Measurements from ENCODE around the gene DENND2A.
"Not testable (repeated sequence)": the region's sequence is repeated elsewhere in the genome, so short reads cannot be mapped to it uniquely, and the experiment has no call there.

The DENND2A gene

DNA sequence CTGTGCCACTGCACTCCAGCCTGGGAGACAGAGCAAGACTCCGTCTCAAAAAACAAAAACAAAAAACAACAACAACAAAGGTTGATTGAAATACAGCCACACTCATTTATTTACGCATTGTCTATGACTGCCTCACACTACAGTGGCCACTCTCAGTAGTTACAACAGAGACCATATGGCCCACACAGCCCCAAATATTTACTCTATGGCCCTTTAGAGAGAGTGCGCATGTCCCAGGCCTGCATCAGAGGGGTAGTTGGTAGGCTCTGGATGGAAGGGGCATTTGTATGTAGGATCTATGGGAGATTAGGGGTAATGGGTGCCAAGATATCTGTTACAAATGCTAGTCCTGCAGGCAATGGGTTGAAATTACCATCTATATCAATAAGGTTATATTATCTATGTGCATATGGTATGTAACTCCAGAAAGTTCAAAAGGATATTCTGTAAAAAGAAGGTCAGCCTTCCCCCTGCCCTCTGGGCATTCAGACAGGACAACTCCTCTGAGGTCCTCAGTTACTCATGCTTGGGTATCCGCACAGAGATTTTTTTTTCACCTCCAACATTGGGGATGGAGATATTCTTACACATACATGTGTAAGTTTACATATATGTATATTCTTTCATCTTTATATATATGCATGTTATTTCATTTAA, 56.3 kb downstream of the DENND2A start:
- DNase-seq, result no peak

DNA sequence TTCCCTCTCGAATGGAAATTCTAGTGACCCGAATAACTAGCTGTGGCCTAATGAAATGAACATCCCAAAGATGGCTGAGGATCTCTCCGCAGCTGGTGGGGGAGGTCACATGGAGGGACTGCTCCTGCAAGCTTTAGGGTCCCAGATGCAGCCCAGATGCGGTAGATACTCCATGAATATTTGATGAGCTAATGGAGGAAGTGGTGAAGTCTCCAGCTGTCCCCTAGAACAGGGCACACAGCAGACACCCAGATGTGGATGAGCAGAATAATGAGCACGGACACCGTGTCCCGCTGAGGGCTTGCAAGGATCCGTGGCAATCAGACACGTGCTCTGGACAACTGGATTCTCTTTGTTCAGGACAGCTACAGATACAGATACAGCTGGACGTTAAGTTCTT, 59.2 kb downstream of the DENND2A start:
- DNase-seq, result no peak

GRCh38 chr7:140577651-140578050, 63.0 kb downstream of the DENND2A start:
- no peak for DNase-seq

GRCh38 chr7:140576589-140576988, 64.0 kb downstream of the DENND2A start:
- no peak for DNase-seq

DNA sequence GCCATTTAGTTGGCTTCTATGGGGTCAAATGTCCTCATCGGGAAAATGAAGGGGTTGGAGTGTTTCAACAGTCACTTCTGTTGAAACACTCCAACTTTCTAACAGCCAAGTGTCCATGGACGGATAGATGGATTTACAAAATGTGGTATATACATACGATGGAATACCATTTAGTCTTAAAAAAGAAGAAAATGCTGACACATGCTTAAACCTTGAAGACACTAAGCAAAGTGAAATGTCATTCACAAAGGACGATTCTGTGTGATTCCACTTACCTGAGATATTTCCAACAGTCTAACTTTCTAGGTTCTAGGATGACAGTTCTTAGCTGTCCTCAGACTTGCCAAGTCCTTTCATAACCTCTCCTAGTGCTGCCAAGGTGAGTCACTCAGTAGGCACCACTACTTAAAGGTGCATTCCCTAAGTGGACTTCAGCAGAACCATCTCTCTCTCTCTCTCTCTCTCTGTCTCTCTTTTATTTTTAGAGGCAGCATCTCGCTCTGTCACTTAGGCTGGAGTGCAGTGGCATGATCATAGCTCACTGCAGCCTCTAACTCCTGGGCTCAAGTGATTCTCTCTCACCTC, 69.0 kb downstream of the DENND2A start:
- no peak for DNase-seq

DNA sequence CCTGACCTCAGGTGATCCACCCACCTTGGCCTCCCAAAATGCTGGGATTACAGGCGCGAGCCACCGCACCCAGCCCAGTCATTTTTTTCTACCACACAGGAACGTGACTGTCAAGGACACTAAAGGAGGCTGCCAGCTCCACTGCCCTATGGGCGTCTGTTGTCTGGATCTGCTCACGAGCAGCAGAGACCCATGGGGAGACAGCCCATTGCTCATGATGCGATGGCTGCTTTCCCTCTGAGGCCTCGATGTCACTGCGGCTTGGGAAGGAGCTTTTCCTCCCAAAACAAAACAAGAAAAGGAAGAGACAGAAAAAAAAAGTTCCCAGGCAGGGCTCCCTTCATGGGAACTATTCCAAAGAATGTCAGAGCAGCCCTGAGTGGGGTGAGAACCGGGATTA, 70.5 kb downstream of the DENND2A start:
- DNase-seq, result no peak

- no peak for DNase-seq
These were observed 72.4 kb downstream of the DENND2A start for GRCh38 chr7:140568021-140568813.

DNA sequence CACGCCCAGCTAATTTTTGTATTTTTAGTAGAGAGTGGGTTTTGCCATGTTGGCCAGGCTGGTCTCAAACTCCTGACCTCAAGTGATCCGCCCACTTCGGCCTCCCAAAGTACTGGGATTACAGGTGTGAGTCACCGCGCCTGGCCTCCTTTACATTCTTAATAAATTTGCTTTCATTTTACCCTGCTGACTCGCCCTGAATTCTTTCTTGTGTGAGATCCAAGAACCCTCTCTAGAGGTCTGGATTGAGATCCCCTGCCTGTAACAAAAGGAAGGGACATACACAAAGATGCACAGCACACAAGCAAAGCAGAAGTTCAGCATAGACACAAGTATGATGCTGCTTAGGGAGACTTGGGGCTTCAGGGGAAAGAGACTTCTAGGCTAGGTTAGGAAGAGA, 74.4 kb downstream of the DENND2A start:
- DNase-seq, result not testable (repeated sequence)

DNA sequence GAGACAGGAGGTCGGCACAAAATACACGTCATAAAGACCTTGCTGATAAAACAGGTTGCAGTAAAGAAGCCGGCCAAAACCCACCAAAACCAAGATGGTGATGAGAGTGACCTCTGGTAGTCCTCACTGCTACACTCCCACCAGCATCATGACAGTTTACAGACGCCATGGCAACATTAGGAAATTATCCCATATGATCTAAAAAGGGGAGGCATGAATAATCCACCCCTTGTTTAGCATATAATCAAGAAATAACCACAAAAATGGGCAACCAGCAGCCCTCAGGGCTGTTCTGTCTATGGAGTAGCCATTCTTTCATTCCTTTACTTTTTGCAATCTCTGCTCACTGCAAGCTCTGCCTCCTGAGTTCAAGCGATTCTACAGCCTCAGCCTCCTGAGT, 74.9 kb downstream of the DENND2A start:
- DNase-seq, result not testable (repeated sequence)

DNA sequence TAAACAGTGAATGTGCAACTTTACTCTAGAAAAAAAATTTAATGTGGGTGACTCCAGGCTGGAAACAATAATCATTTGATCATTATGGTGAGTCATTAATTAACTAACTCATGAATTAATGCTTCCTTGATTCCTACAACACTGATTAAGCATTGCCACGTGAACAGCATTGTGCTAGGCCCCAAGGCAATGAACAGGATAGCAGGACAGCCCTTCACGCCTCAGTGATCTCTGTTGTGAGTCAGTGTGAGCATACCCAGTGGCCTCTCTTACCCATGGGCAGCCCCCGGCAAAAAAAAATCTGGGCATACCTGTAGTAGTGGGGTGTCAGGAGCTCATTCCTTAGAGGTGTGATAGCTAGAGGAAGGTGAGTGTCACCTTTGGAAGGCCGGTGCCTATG, 76.0 kb downstream of the DENND2A start:
- DNase-seq, result no peak

DNA sequence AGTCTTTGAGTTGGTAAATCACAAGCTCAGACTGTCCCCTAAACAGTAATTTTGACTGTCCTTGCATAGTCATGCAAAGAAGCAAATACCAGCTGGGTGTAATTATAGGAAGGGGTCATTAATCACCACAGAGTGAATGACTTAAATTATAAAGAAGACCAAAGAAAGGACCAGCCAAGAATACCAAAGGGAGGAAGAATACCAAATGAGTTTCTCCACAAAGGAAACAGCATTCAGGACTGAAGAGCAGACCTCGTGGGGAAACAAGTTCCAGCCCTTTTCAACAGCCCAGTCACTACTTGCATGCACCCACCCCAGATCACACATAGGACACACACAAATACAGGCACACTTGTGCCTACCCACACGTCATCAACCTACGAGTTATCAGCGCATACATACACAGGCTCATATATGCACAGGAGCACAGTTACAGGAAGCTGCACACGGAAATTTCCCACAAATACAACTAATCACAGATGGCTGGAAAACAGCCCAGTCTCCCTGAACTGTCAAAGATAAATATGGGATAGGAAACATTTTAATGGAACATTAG, 77.6 kb downstream of the DENND2A start:
- DNase-seq, result no peak

DNA sequence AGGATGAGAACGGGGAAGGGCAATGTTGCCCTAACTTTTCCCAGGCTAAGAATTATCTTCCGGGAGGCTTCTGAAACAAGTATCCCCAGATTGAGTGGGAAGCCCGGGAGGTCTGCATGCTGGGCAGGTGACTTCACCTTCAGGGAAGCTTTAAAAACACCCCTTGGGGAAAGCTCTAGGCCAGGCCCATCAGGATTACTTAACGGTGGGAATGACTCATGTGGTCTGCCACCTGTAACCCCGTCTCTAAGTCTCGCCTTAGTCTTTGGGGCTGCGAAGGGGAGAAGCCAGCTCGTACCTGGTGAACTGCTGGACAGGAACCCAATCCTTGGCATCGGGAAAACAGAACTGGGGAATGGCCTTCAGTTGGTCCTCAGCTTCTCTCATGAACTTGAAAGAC, 81.2 kb downstream of the DENND2A start:
- no peak for DNase-seq

DNA sequence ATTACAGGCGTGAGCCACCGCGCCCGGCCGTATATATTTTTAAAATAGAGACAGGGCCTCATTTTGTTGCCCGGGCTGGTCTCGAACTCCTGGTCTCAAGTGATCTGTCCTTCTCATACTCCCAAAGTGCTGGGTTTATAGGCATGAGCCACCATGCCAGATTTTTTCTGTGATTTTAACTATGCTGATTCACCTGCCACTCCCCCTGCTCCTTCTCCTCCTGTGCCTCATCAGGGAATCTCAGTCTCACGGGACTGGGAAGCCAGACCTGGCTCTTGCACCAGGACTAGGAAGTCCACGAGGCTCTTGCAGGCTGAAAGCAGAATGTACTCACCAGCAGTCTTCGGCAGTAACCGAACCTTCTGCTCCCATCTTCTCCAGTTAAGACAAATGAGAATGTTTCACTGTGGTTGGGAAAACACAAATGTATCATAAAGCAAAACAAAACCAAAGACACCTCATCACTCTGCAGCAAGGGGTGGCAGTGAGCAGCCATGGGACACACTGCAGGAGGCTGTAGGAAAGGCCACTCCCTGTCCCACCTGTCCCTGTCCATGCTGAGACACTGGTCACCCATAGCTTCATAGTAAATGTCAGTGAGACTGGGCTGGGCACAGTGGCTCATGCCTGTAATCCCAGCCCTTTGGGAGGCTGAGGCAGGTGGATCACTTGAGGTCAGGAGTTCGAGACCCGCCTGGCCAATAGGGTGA, 82.6 kb downstream of the DENND2A start:
- DNase-seq, result no peak

DNA sequence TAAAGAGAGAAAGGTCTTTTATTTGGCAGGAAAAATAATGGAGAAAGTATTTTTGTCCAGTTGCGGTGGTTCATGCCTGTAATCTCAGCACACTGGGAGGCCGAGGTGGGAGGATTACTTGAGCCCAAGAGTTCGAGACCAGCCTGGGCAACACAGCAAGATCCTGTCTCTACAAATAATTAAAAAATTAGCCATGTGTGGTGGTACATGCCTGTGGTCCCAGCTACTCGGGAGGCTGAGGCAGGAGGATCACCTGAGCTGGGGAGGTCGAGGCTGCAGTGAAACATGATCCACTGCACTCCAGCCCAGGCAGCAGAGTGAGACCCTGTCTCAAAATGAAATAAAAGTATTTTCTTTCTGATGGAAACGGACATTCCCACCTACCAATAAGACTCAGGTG, 83.5 kb downstream of the DENND2A start:
- no peak for DNase-seq

DNA sequence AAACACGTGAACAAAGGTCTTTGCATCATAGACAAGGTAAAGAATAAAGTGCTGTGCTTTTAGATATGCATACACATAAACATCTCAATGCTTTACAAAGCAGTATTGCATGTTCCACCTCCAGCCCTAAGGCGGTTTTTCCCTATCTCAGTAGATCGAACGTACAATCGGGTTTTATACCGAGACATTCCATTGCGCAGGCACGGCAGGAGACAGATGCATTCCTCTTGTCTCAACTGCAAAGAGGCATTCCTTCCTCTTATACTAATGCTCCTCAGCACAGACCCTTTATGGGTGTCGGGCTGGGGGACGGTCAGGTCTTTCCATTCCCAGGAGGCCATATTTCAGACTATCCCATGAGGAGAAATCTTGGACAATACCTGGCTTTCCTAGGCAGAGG, 87.4 kb downstream of the DENND2A start:
- not testable (repeated sequence) for DNase-seq

DNA sequence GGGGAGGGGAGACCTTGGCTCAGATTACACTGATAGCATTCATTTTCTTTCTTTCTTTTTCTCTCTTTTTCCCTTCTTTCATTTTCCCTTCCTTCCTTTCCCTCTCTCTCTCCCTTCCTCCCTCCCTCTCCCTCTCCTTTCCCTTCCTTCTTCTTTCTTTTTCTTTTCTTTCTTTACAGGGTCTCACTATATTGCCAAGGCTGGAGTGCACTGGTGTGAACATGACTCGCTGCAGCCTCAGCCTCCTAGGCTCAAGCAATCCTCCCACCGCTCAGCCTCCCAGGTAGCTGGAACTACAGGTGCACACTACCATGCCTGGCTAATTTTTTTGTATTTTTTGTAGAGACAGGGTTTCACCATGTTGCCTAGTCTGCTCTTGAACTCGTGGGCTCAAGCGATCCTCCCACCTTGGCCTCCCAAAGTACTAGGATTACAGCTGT, 88.4 kb downstream of the DENND2A start:
- no peak for DNase-seq

DNA sequence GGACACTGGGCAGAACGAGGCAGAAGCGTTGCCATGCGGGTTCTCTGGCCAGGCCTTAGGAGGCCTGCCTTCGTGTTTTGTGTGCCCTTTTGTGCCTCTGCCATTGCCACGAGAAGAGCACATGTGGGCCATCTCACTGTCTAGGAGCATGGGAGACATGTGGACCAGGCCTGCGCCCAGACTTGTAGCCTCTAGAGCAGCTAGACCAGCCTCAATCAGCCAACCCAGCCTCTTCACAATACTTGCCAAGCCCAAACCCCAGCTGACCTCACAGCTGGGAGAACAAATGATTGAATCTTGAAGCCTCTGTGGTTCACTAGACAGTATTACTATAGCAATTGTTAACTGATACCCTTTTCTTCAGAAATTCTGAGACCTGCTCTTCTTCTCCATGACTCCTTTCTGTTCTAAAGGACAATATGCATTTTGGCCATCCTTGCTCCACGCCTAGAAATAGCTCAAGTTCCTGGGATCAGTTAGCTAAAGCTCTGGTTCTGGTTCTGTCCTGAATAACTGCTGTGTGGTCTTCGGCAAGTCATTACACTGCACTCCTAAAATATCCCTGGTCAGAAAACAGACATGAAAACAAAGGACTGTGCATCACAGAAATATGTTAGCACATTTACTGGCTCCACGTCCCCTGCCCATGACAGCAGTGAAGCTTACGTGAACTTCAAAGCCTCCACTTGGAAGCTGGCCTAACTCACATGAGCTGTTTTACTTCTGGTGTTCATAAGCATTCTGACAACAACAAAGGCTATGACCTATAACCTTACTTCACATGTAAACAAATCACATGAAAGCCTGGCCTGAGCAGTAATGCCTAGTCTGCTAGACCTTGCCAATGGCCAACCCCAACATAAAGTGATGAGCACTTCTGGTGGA, 89.0 kb downstream of the DENND2A start:
- no peak for DNase-seq

- DNase-seq, result no peak
These were observed 93.7 kb downstream of the DENND2A start for GRCh38 chr7:140546947-140547346.

GRCh38 chr7:140544388-140544826, 96.2 kb downstream of the DENND2A start:
- no peak for DNase-seq

GRCh38 chr7:140542228-140542603, 98.4 kb downstream of the DENND2A start:
- no peak for DNase-seq

DNA sequence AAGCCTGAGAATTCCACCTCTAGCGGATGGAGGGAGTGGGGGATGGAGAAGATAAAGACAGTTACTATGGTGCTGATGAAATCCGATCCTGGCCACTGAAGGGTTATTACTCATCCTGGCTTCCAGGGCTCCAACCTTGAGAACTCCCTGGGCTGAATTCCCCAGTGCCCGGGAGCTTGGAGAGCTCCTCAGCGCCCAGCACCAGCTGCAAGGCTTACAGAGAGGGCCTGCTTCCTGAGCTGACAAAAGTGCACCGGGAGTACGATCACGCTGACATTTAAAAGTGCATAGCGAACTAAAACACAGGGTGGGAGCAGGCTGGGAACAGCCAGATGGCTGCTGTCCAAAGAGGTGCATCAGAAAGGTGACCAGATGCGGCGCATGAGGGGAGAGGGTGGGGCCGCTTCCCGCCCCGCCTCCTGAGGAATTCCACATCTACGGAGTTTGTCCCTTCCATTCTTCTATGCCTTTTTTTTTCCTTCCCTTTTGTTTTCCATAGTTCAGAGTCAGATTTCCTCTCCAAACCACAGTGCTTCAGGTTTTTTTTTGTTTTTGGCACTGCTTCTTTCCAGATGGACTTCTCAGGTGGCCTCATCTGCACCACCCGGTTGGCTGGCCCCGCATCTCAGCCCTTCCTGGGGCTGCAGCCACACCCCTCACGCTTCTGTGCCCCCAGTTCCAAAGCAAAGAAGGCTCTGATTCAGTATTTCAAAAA, 98.9 kb downstream of the DENND2A start:
- DNase-seq, result no peak

DNA sequence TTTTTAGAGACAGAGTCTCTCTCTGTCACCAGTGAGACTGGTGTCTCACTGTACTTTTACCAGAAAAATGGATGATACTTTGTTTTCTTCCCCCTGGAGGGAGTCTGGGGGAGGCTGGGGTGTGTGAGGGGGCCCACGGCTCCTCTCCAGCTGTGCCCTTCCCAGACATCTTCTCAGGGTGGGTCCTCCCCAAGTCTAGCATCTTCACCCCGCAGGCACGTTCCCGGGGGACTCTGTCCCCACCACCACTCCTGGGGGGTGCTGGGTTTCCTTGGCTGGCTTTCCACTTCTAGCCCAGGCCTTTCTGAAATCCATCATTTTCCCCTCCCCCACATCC, 99.5 kb downstream of the DENND2A start:
- DNase-seq, result no peak

Measured in activated CD4-positive, alpha-beta T cell treated with anti-CD3 and anti-CD28 coated beads, Interleukin-2, amount 50 U/mL, for 16 hours (primary cell).